IMR-90 (cell line): Measurements from ENCODE around the gene MTF1. TPM values are rescaled to one million over a fixed set of nuclear protein-coding genes. Genes with fewer than 3 reads are reported as not detected.

Source experiments
- ATAC-seq: fragments of 200-7000 bp; cut with Tn5 transposase; 2 replicates; pipeline ENCODE4 v1.9.1; 2020; ENCODE audit warnings: low read depth, mild to moderate bottlenecking, moderate library complexity
- BruUV-seq: library from RNA; stranded (reverse); fragments of 400-500 nt; replicated peaks from 2 replicates; lab custom pipeline; 2021; lab: Mats Ljungman, UMichigan
- CTCF ChIA-PET: fragments of 300-600 bp; formaldehyde crosslinking; extraction: SDS; loops from one replicate; lab custom pipeline; 2021; ENCODE audit warnings: antibody characterized with exemption; lab: Yijun Ruan, JAX
- POLR2A ChIA-PET: fragments of 300-600 bp; sonication (Branson Sonifier 250); formaldehyde crosslinking; loops from one replicate; lab custom pipeline; 2022; ENCODE audit warnings: antibody characterized with exemption; ENCODE audit not compliant: unreplicated experiment; lab: Charles Lee
- DNase-seq: peaks from one replicate; pipeline ENCODE4 v3.0.0; 2013
- H2AFZ ChIP-seq: replicated peaks from 2 replicates; pipeline ENCODE3; 2013; ENCODE audit warnings: low read length, mild to moderate bottlenecking; ENCODE audit not compliant: poor library complexity
- H2AK5ac ChIP-seq: 2 replicates; pipeline ENCODE4 v1.6.1; 2013; ENCODE audit warnings: low read depth, low read length, inconsistent platforms
- H2AK9ac ChIP-seq: replicated peaks from 2 replicates; pipeline ENCODE3; 2013; ENCODE audit warnings: mild to moderate bottlenecking, low read depth, low read length, moderate library complexity; ENCODE audit not compliant: poor library complexity
- H2BK120ac ChIP-seq: 2 replicates; pipeline ENCODE4 v1.6.1; 2013; ENCODE audit warnings: low read depth, low read length, inconsistent platforms
- H2BK15ac ChIP-seq: 3 replicates; pipeline ENCODE4 v1.6.1; 2013; ENCODE audit warnings: low read depth, low read length, inconsistent platforms
- H2BK20ac ChIP-seq: 2 replicates; pipeline ENCODE4 v1.6.1; 2013; ENCODE audit warnings: low read depth, mild to moderate bottlenecking, inconsistent platforms, low read length, moderate library complexity
- H2BK5ac ChIP-seq: 2 replicates; pipeline ENCODE4 v1.6.1; 2013; ENCODE audit warnings: mild to moderate bottlenecking, low read depth, low read length, inconsistent platforms; ENCODE audit not compliant: poor library complexity, severe bottlenecking
- H3K14ac ChIP-seq: replicated peaks from 2 replicates; pipeline ENCODE4 v1.6.1; 2013; ENCODE audit warnings: low read depth, low read length, inconsistent platforms
- H3K18ac ChIP-seq: 2 replicates; pipeline ENCODE4 v1.6.1; 2013; ENCODE audit warnings: low read depth, low read length, control low read depth
- H3K23ac ChIP-seq: 2 replicates; pipeline ENCODE4 v1.6.1; 2013; ENCODE audit warnings: low read depth, low read length, inconsistent platforms
- H3K27ac ChIP-seq: 2 replicates; pipeline ENCODE4 v1.5.1; 2013; ENCODE audit warnings: mild to moderate bottlenecking, control low read depth, low read length; ENCODE audit not compliant: insufficient read depth
- H3K27me3 ChIP-seq: 2 replicates; pipeline ENCODE4 v1.6.1; 2013; ENCODE audit warnings: low read length; ENCODE audit not compliant: control insufficient read depth, insufficient read depth
- H3K36me3 ChIP-seq: 2 replicates; pipeline ENCODE4 v1.6.1; 2013; ENCODE audit warnings: low read length, mixed read lengths; ENCODE audit not compliant: control insufficient read depth, insufficient read depth
- H3K4ac ChIP-seq: 2 replicates; pipeline ENCODE4 v1.6.1; 2013; ENCODE audit warnings: low read depth, low read length, inconsistent platforms
- H3K4me1 ChIP-seq: 2 replicates; pipeline ENCODE4 v1.6.1; 2013; ENCODE audit warnings: low read length, mixed read lengths; ENCODE audit not compliant: control insufficient read depth, insufficient read depth
- H3K4me2 ChIP-seq: 2 replicates; pipeline ENCODE4 v1.6.1; 2013; ENCODE audit warnings: low read depth, mild to moderate bottlenecking, control low read depth, low read length, moderate library complexity
- H3K4me3 ChIP-seq: 2 replicates; pipeline ENCODE4 v1.5.1; 2013; ENCODE audit warnings: low read depth, mild to moderate bottlenecking, control low read depth, low read length, moderate library complexity; ENCODE audit not compliant: insufficient read depth
- H3K56ac ChIP-seq: 2 replicates; pipeline ENCODE4 v1.6.1; 2013; ENCODE audit warnings: low read length, inconsistent platforms; ENCODE audit not compliant: insufficient read depth; ENCODE audit errors: extremely low read depth
- H3K79me1 ChIP-seq, 2 experiments: 2 replicates each; pipeline ENCODE4 v1.6.1; 2013; ENCODE audit warnings: low read length in 2 of 2, inconsistent platforms in 1 of 2, low read depth in 1 of 2
- H3K9ac ChIP-seq: 2 replicates; pipeline ENCODE4 v1.6.1; 2013; ENCODE audit warnings: low read depth, low read length, control low read depth
- H3K9me1 ChIP-seq: 2 replicates; pipeline ENCODE4 v1.6.1; 2013; ENCODE audit warnings: low read length, inconsistent platforms; ENCODE audit not compliant: insufficient read depth
- H3K9me3 ChIP-seq: 2 replicates; pipeline ENCODE4 v1.6.1; 2013; ENCODE audit warnings: low read length; ENCODE audit not compliant: control insufficient read depth, insufficient read depth
- H4K20me1 ChIP-seq: 2 replicates; pipeline ENCODE4 v1.6.1; 2013; ENCODE audit warnings: low read length, inconsistent platforms; ENCODE audit not compliant: insufficient read depth
- H4K5ac ChIP-seq: 2 replicates; pipeline ENCODE4 v1.6.1; 2013; ENCODE audit warnings: mild to moderate bottlenecking, low read depth, low read length, control low read depth
- H4K8ac ChIP-seq, 2 experiments: 2 replicates each; pipeline ENCODE4 v1.6.1; 2013; ENCODE audit warnings: low read depth in 2 of 2, low read length in 2 of 2, control low read depth in 1 of 2, inconsistent platforms in 1 of 2
- H4K91ac ChIP-seq: 2 replicates; pipeline ENCODE4 v1.6.1; 2013; ENCODE audit warnings: low read depth, low read length, inconsistent platforms; ENCODE audit not compliant: insufficient read depth
- CHD1 ChIP-seq: IDR thresholded peaks from 2 replicates; pipeline ENCODE4 v1.6.1; 2012; ENCODE audit warnings: low read depth, low read length, improper control_type of control experiment
- FOS ChIP-seq: fragments of 150-350 bp; IDR thresholded peaks from 2 replicates; pipeline ENCODE4 v1.6.1; 2016; ENCODE audit warnings: low read depth, low read length
- MAZ ChIP-seq: IDR thresholded peaks from 2 replicates; pipeline ENCODE4 v1.6.1; 2012; ENCODE audit warnings: low read depth, mild to moderate bottlenecking, low read length, improper control_type of control experiment, moderate library complexity, borderline replicate concordance
- NFE2L2 ChIP-seq: fragments of 150-350 bp; IDR thresholded peaks from 2 replicates; pipeline ENCODE4 v1.6.1; 2016; ENCODE audit warnings: low read depth, mild to moderate bottlenecking, low read length
- RAD21 ChIP-seq: IDR thresholded peaks from 2 replicates; pipeline ENCODE4 v1.6.1; 2012; ENCODE audit warnings: low read length, improper control_type of control experiment
- RFX5 ChIP-seq: IDR thresholded peaks from 2 replicates; pipeline ENCODE4 v1.8.0; 2012; ENCODE audit warnings: low read depth, mild to moderate bottlenecking, low read length, moderate library complexity
- USF2 ChIP-seq: fragments of 150-350 bp; IDR thresholded peaks from 2 replicates; pipeline ENCODE4 v1.6.1; 2017; ENCODE audit warnings: mild to moderate bottlenecking, antibody characterized with exemption, low read length, low read depth
- dilution Hi-C: fragments of 300-500 bp; cut with HindIII; formaldehyde crosslinking; loops from one replicate; pipeline ENCODE4 v1.14.3; 2018; ENCODE audit warnings: low sequenced_read_pairs; ENCODE audit not compliant: unreplicated experiment
- in situ Hi-C: fragments of 300-500 bp; cut with MboI; formaldehyde crosslinking; loops from 3 replicates; pipeline ENCODE4 v1.14.3; 2019; ENCODE audit warnings: low sequenced_read_pairs, inconsistent platforms, mixed read lengths
- intact Hi-C: fragments of 100-400 bp; cut with micrococcal nuclease; formaldehyde crosslinking; loops from 2 replicates; pipeline ENCODE4 v1.10.0; 2022
- polyA plus RNA-seq, 3 experiments: library from polyadenylated mRNA; depleted of rRNA; stranded (reverse); fragments of >200 nt; gene quantifications; 2 replicates each; pipeline ENCODE4 v1.2.3, GENCODE V29; 2012; ENCODE audit warnings: low replicate concordance in 1 of 3
- total RNA-seq: library from RNA; depleted of rRNA; stranded (reverse); fragments of >200 nt; gene quantifications from 2 replicates; pipeline ENCODE4 v1.2.3, GENCODE V29; 2012

The MTF1 gene
- total and polyA plus RNA-seq, 2 of the 4 experiments (the other 2 are of a cell fraction): 2.3 to 4.7 TPM

- Histone ChIP-seq H3K9me3 (no peaks in the 10 kb centered on the region), H4K91ac (no peak overlapping the region), H3K23ac (no peak overlapping the region), H3K4ac (no peak overlapping the region), H3K4me1 (peaks cover 3% of the 10 kb centered on the region; the same call in 1 of the 2 replicates), H3K27ac (no peak overlapping the region), H3K36me3 (peaks cover 18% of the 10 kb centered on the region), H2BK15ac (no peak overlapping the region), H2BK5ac (no peak overlapping the region), H2BK120ac (no peak overlapping the region), H3K14ac (no peak overlapping the region), H3K9me1 (peaks cover 8% of the 10 kb centered on the region), H3K79me1 (peaks cover 40 to 67% of the 10 kb centered on the region in 2 experiments), H2AK5ac (no peak overlapping the region), H3K9ac (no peak overlapping the region), H3K4me2 (no peak overlapping the region), H3K18ac (no peak overlapping the region), H4K8ac (no peak overlapping the region), H2AK9ac (no peak overlapping the region), H4K20me1 (peaks cover 3% of the 10 kb centered on the region; the same call in 1 of the 2 replicates), H2AFZ (no peak overlapping the region), H4K5ac (no peak overlapping the region), H3K4me3 (no peak overlapping the region), H3K56ac (no peak overlapping the region), H2BK20ac (no peak overlapping the region), H3K27me3 (no peaks in the 10 kb centered on the region)
- intact Hi-C loops: no loop called here
- ChIA-PET POLR2A (no interaction called here), CTCF (no interaction called here)
- in situ Hi-C loops: no loop called here
- BruUV-seq: no TSS peak
- DNase-seq (no peak), ATAC-seq (no peak)
- dilution Hi-C loops: no loop called here
- TF ChIP-seq FOS (no peak), RAD21 (no peak), MAZ (no peak), NFE2L2 (no peak), RFX5 (no peak), CHD1 (no peak), USF2 (no peak)
These were observed 14.9 kb downstream of the MTF1 start for GRCh38 chr1:37844536-37844935.
